ENCODE results near the gene BPI.

DNA sequence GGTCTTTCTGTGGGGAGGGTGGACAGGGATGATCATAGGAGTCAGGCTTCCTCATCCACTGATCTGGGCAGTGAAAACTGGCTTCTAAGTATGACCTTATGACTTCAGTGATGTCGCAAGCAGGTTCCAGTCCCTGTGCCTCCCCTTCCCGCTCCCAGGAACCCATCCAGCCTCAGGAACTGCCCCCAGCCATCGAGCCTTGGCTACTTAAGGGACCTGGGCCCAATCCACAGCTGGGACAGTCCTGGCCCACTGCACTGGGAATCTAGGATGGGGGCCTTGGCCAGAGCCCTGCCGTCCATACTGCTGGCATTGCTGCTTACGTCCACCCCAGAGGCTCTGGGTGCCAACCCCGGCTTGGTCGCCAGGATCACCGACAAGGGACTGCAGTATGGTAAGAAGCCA is 42.3 kb downstream of the BPI start, which contains the start of gene LBP:
- TF ChIP-seq, protein P1, sequence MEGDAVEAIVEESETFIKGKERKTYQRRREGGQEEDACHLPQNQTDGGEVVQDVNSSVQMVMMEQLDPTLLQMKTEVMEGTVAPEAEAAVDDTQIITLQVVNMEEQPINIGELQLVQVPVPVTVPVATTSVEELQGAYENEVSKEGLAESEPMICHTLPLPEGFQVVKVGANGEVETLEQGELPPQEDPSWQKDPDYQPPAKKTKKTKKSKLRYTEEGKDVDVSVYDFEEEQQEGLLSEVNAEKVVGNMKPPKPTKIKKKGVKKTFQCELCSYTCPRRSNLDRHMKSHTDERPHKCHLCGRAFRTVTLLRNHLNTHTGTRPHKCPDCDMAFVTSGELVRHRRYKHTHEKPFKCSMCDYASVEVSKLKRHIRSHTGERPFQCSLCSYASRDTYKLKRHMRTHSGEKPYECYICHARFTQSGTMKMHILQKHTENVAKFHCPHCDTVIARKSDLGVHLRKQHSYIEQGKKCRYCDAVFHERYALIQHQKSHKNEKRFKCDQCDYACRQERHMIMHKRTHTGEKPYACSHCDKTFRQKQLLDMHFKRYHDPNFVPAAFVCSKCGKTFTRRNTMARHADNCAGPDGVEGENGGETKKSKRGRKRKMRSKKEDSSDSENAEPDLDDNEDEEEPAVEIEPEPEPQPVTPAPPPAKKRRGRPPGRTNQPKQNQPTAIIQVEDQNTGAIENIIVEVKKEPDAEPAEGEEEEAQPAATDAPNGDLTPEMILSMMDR (conservative IDR thresholded peaks at IDR 0.05 in 1 of 2, IDR thresholded peaks at IDR 0.05 in 1 of 2; ENCODE audit: low read depth in 1 of 2, low read length in 2 of 2), result no peak
- TF ChIP-seq EZH2 (IDR thresholded peaks at IDR 0.05; ENCODE audit: low read length, missing control alignments), result no peak

Data from fibroblast of lung (primary cell).